HAP-1 (cell line): ENCODE measurements around the gene MRPL19.
A peak's percentile ranks its signal among the peaks of the same experiment; 100 is the strongest.

Source experiments
- DNase-seq, 2 experiments: peaks; one replicate each; pipeline ENCODE4 v3.0.0-alpha.2; 2016 to 2020; ENCODE audit warnings: low spot score in 2 of 2
- H3K27me3 ChIP-seq: fragments of 250-450 bp; sonication (Bioruptor Pico); 2 replicates; pipeline ENCODE4 v1.5.1; 2020; ENCODE audit warnings: low read depth, mild to moderate bottlenecking, moderate library complexity
- H3K36me3 ChIP-seq: fragments of 250-450 bp; sonication (Bioruptor Pico); replicated peaks from 2 replicates; pipeline ENCODE4 v1.5.1; 2020; ENCODE audit warnings: mild to moderate bottlenecking
- H3K4me1 ChIP-seq: fragments of 250-450 bp; sonication (Bioruptor Pico); 2 replicates; pipeline ENCODE4 v1.5.1; 2020; ENCODE audit warnings: mild to moderate bottlenecking
- H3K4me3 ChIP-seq: fragments of 250-450 bp; sonication (Bioruptor Pico); 2 replicates; pipeline ENCODE4 v1.5.1; 2020; ENCODE audit warnings: mild to moderate bottlenecking, moderate library complexity
- H3K9me3 ChIP-seq: fragments of 250-450 bp; sonication (Bioruptor Pico); 2 replicates; pipeline ENCODE4 v1.5.1; 2020; ENCODE audit warnings: mild to moderate bottlenecking, moderate library complexity
- in situ Hi-C: fragments of 300-500 bp; cut with MboI; formaldehyde crosslinking; loops from 3 replicates; pipeline ENCODE4 v1.14.3; 2020; ENCODE audit warnings: low sequenced_read_pairs, inconsistent platforms, mixed read lengths

The MRPL19 gene

DNA sequence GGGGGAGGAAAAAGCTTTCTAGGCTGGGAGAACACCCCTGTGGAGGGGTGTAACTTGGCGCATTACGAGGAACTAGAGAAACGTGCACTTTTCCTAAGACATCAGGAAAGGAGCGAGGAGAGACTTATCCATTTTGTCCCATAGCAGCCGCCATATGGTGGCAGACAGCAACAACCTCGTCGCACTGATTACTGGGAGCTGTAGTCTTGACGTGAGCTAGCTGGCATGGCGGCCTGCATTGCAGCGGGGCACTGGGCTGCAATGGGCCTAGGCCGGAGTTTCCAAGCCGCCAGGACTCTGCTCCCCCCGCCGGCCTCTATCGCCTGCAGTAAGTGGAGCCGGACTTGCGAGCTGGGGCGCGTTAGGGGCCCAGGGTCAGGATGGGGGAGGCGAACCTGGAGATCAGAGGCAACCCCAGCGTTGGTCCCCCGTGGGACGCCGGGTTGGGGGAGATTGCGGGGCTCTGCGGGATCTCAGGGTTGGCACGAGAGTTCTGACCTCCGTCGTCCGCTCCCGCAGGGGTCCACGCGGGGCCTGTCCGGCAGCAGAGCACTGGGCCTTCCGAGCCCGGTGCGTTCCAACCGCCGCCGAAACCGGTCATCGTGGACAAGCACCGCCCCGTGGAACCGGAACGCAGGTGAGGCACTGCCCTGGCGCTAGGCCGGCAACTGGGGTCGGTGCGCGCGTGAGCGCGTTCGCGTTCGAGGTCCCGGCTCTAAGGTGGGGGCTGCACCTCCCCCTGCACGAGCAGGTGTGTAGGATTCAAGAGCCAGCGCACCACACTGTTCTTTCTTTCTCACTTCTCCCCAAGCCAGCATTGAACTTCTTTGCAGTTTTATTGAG is at the start of gene MRPL19:
Gene MRPL19 (plus strand): TSS at position 201 of the 843 bp plus-strand sequence. CDS start 25 bp downstream, at position 226.
- in situ Hi-C loops, result no loop called here
- peaks cover 17% of the 10 kb centered on the region for H3K4me1 ChIP-seq
- H3K27me3 ChIP-seq, result no peaks in the 10 kb centered on the region

DNA sequence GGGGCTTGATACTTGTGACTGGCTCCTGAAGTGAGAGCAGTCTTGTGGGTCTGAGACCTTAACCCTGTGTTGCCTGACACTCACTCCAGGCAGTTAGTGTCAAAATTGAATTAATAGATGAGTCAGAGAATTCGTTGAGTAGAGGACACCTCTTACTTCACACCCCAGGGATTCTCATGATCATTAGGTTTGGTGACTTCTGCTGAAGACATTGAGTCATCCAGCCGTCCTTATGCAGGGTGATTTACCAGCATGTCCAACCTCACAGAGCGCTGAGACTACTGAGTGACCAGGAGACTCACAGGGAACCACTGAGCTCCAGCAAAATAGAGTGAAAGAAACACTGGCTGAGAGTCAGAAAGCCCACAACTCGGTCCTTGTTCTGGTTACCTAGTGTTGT is 49.8 kb upstream of the MRPL19 start:
- H3K4me1 ChIP-seq, result no peaks in the 10 kb centered on the region; the same call in 1 of the 2 replicates
- H3K36me3 ChIP-seq, result no peaks in the 10 kb centered on the region

More for the DNA sequence above, at the start of gene MRPL19:
- H3K4me3 ChIP-seq, result peak within 1 kb of the TSS; percentile 96
- peaks cover 37% of the 10 kb centered on the region for H3K36me3 ChIP-seq
- no peaks in the 10 kb centered on the region for H3K9me3 ChIP-seq
- peak; percentile 87 for DNase-seq

DNA sequence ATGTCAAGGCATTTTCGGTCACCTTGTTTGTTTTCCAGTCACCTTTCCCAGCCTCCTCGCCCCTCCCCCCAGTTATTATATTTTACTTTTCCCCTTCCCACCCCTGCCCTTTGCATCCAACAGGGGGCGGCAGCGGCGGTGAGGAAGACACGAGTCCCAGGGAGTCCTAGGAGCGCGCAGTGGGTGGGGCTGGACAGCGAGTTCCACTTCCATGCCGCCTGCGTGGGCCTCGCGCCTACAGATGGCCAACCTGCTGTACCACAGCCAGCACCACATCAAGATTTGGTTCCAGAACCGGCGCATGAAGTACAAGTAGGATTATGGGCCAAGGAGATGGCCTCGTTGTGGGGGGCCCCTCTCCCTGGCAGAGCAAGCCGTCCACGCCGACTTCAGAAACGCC is 48.6 kb upstream of the MRPL19 start:
- H3K9me3 ChIP-seq, result 0 out of 2 replicates have a peak, but pooled peaks cover 3% of the 10 kb centered on the region
- in situ Hi-C loops, result no loop called here
- no peaks in the 10 kb centered on the region for H3K27me3 ChIP-seq
- no peaks in the 10 kb centered on the region; the same call in 1 of the 2 replicates for H3K4me1 ChIP-seq
- no peaks in the 10 kb centered on the region for H3K36me3 ChIP-seq
- no peak for DNase-seq
- H3K4me3 ChIP-seq, result no peak overlapping the region

More for the DNA sequence above, 49.8 kb upstream of the MRPL19 start:
- DNase-seq, result no peak
- H3K27me3 ChIP-seq, result no peaks in the 10 kb centered on the region
- in situ Hi-C loops, result no loop called here
- H3K4me3 ChIP-seq, result no peak overlapping the region
- H3K9me3 ChIP-seq, result 0 out of 2 replicates have a peak, but pooled peaks cover 3% of the 10 kb centered on the region

DNA sequence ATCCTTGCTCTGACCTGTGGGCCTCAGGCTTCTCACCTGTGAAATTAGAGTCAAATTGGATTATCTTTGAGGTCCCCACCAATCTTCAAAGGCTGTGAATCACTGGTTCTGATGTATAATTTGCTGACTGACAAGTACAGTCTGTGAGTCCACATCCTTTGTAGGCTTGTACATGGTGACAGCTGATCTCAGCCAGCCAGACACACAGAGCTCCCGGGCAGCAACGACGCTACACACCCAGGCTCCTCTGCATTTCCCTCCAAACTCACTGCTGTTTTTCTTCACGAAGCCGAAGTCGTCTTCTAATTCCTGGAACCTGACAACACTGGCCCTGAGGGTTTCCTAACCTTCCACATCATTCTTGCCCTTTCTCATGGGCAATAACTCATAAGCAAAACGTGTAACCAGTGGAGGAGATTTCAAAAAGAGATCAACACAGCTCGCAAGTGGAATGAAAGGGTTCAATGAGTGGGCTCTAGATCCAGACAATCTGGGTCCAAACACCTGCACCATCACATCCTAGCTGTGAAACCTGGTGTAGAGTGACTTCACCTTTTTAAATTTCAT is 47.9 kb upstream of the MRPL19 start:
- no peak overlapping the region for H3K4me3 ChIP-seq
- 0 out of 2 replicates have a peak, but pooled peaks cover 3% of the 10 kb centered on the region for H3K9me3 ChIP-seq
- H3K4me1 ChIP-seq, result no peaks in the 10 kb centered on the region; the same call in 1 of the 2 replicates
- H3K36me3 ChIP-seq, result no peaks in the 10 kb centered on the region
- no peaks in the 10 kb centered on the region for H3K27me3 ChIP-seq
- no peak for DNase-seq
- in situ Hi-C loops, result no loop called here

DNA sequence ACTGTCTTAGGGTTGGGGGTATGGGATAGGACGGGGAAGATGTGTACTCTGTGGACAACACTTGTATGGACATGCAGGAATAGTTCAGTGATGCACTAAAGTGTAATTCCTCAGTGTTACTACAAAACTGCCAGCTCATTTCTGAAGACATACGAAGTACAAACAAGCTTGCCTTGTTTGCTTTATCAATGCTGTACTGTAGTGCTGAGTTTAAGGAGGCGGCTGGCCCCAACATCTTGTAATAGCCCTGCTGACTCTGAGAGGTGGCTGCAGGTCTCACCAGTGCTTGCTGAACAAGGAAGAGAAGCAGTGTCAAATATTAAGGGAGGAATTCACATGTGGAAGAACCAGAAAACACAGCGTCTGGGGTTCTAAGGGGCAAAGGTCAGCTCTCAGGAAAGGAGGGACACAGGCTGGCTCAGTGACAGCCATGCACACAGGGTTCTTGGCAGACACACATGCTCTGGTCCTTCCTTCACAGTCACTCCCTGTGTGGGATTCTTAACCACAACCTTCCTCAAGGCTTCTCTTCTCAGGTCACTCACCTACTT is 46.0 kb upstream of the MRPL19 start:
- H3K9me3 ChIP-seq, result no peaks in the 10 kb centered on the region
- no peaks in the 10 kb centered on the region for H3K27me3 ChIP-seq
- no peak overlapping the region for H3K4me3 ChIP-seq
- in situ Hi-C loops, result loop anchor here (10.0 to 25.0 kb wide), 3 partner anchors 413 to 686 kb away; partner anchors contain the start of gene TACR1
- no peaks in the 10 kb centered on the region for H3K4me1 ChIP-seq
- H3K36me3 ChIP-seq, result no peaks in the 10 kb centered on the region
- DNase-seq, result no peak

DNA sequence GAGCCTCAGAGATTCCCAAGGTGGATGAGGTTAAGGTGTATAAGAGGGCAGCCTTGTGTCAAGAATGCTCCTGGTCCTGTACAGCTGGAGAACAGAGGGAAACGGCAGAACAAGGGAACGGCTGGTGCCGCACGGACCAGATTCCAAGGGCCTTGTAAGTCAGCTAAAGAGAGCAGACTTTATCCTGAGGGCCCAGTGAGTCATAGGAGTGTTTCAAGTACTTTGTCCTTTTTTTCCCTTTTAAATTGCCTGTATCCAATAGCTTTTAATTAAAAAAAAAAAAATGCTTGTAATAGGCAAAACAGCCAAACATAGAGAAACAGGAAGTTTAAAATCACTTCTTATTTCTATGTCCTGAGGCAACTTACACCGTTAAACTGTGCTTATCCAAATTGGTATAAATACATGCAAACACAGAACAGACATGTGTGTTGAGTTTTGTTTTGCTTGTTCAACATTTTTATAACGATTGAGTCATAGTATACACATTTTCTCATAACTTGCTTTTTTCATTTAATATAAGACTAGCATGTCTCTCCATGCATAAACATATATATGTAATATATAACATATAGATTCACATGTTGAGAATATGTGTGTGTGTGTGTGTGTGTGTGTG is 43.8 kb upstream of the MRPL19 start:
- Histone ChIP-seq H3K9me3 (no peaks in the 10 kb centered on the region), H3K27me3 (no peaks in the 10 kb centered on the region), H3K4me3 (no peak overlapping the region), H3K4me1 (no peaks in the 10 kb centered on the region), H3K36me3 (no peaks in the 10 kb centered on the region)
- DNase-seq, result no peak
- in situ Hi-C loops, result loop anchor here (10.0 to 25.0 kb wide), 3 partner anchors 416 to 688 kb away; partner anchors contain the start of gene TACR1

DNA sequence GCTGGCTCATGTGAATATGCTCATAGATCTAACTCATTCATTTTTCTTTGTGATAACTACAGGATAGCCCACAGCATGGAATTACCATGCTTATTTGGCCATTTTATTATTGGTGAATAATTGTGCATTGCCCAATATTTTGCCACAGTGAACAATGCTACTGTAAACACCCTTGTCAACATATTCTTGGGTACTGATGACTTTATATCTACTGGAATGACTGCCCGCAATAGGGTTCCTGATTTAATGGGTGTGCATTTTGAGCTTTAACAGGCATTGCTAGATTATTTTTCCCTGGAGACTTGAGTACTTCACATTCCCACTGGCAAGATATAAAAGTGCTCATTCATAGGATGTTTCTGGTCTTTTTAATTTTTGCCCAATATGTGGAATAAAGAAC is 43.1 kb upstream of the MRPL19 start:
- Histone ChIP-seq H3K9me3 (no peaks in the 10 kb centered on the region), H3K27me3 (no peaks in the 10 kb centered on the region), H3K4me1 (peaks cover 1% of the 10 kb centered on the region; the same call in 1 of the 2 replicates), H3K4me3 (no peak overlapping the region), H3K36me3 (no peaks in the 10 kb centered on the region)
- DNase-seq, result no peak
- in situ Hi-C loops, result loop anchor here (10.0 to 25.0 kb wide), 3 partner anchors 416 to 689 kb away; partner anchors contain the start of gene TACR1

DNA sequence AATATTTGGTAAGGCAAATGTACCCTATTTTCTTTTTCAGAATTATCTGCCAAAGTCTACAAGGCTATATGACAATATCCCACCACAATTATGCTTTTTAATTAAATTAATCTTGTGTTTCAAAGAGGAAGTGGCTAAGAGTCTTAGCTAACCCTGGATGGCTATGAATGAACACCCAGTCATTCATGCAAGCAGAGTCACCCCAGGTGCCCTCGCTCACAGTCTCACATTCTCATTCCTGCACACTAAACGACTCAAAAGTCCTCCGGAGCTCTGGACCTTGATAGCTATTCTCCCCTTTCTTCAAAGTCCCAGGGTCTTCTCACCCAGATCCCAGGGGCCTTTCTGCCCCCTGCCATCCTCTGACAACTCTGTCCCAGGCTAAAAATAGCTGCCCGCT is 42.1 kb upstream of the MRPL19 start:
- H3K9me3 ChIP-seq, result no peaks in the 10 kb centered on the region
- DNase-seq, result no peak
- no peaks in the 10 kb centered on the region for H3K36me3 ChIP-seq
- H3K4me1 ChIP-seq, result peaks cover 6% of the 10 kb centered on the region; the same call in 1 of the 2 replicates
- in situ Hi-C loops, result loop anchor here (10.0 to 25.0 kb wide), 3 partner anchors 417 to 690 kb away; partner anchors contain the start of gene TACR1
- no peak overlapping the region for H3K4me3 ChIP-seq
- no peaks in the 10 kb centered on the region for H3K27me3 ChIP-seq

DNA sequence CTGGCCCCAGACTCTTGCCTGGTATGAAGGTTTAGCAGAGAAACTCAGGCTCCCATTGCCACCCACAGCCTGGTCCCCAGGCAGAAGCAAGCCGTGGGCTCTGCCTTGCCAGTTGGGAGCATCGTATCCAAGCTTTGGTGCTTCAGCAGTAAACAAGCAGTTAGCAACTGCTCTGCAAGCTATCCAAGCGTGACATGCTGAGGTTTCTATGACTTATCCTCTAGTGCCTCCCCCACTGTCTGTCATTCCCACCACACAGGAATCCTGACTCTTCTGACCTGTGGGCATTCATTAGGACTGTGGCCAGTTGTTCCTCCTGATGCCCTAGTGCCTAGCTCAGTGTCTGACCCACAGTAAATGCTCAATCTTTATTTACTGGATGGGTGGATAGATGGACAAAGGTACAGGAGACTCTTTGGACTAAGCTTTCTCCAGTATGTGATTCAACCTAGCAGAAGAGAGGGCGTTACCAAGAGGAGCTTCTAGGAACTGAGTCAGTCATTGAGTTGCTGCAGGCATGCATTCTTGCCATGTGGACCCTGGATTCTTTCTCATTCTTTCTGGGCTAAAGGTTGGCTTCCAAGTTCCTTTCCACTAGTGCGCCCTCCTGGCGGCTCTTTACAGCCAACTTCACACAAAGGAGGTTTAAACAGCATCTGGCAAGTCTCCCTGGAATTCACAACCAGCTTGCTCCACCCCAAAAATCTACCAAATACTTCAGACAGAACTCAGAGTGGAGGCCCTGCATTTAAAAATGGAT is 40.6 kb upstream of the MRPL19 start:
- Histone ChIP-seq H3K4me3 (no peak overlapping the region), H3K4me1 (peaks cover 6% of the 10 kb centered on the region; the same call in 1 of the 2 replicates), H3K27me3 (no peaks in the 10 kb centered on the region), H3K9me3 (no peaks in the 10 kb centered on the region), H3K36me3 (no peaks in the 10 kb centered on the region)
- in situ Hi-C loops, result loop anchor here (5.0 to 25.0 kb wide), 4 partner anchors 139 to 691 kb away; partner anchors contain the start of gene TACR1
- DNase-seq, result no peak

DNA sequence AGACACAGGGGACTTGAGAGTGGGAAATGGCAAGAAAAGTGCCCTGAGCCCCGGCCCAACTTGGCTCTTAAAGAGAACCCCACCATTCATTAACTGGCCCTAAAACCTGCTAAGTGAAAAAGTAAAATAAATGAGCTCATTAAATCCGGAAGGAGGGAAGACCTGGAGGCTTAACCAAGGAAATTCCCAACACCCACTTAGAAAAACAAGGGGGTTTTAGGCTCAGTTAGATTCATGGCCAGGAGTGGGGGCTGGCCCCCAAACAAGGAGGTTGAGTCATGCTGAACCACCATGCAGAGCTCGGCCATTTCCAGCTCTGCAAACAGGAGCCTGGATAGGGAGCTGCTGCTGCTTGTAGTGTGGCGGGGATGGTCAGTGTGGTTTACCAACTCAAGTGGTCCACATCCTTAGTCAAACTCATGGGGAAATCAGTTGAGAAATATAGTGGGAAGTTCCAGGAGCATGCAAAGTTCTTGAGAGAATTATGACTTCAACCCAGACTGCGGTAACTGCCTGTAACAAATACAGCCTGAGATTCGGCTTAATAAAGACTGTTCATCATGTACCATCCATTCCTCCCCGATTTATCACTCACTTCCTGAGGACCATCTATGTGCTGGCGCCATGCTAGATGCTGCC is 39.7 kb upstream of the MRPL19 start:
- DNase-seq, result no peak
- no peaks in the 10 kb centered on the region for H3K36me3 ChIP-seq
- H3K4me3 ChIP-seq, result no peak overlapping the region
- no peaks in the 10 kb centered on the region for H3K27me3 ChIP-seq
- peaks cover 6% of the 10 kb centered on the region; the same call in 1 of the 2 replicates for H3K4me1 ChIP-seq
- in situ Hi-C loops, result loop anchor here (5.0 to 25.0 kb wide), 4 partner anchors 140 to 692 kb away; partner anchors contain the start of gene TACR1
- H3K9me3 ChIP-seq, result no peaks in the 10 kb centered on the region

DNA sequence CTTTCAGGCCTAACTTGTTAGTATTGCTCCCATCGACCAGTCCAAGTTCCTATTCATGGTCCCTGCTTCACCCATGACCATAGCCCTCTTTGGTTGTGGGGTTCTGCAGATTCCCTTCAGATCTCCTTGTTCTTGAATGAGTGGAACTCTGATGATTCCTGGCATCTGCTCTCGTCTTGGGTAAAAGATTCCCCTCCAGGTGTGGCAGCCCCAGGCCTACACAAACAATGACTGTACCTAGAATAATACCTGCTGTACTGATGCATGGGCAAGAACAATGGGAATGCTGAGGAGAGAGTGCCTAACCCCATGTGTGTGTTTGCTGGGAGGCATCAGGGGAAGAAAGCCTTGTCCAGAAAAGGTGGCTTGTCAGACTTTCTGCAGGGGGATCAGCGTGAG is 39.2 kb upstream of the MRPL19 start:
- no peak for DNase-seq
- H3K4me1 ChIP-seq, result peaks cover 6% of the 10 kb centered on the region; the same call in 1 of the 2 replicates
- H3K9me3 ChIP-seq, result no peaks in the 10 kb centered on the region
- H3K4me3 ChIP-seq, result no peak overlapping the region
- in situ Hi-C loops, result loop anchor here (5.0 to 25.0 kb wide), 4 partner anchors 140 to 693 kb away; partner anchors contain the start of gene TACR1
- H3K27me3 ChIP-seq, result no peaks in the 10 kb centered on the region
- H3K36me3 ChIP-seq, result no peaks in the 10 kb centered on the region

DNA sequence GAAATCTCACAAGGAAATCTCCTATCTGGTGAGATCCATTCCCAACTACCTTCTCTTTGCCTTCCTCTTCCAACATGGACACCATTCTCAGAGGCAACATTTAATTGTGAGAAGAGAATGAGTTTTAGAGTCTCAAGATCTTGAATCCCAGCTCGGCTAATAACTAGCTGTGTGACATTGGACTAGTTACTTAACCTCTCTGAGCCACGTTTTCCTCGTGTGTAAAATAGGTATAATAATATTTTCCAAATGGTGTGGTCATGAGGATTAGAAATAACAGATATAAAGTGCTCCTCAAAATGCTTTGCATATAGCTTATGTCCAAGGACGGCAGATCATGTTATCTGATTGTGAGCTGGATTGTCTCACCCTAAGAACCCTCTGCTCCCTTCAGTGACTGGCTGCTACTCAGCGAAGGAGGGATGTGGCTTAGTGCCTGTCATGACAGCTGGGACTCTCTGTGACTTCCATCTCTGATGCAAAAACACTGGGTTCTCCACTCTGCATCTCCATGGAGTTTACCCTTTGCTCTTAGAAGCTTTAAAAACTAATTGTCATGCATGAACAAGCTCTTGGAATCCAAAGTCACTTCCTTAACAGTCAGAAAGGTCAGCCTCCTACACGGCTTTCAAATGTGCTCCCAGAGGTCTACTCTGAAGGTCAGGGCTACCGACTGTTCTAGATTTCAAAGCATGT is 38.4 kb upstream of the MRPL19 start:
- in situ Hi-C loops, result loop anchor here (5.0 to 25.0 kb wide), 4 partner anchors 141 to 693 kb away; partner anchors contain the start of gene TACR1
- Histone ChIP-seq H3K27me3 (no peaks in the 10 kb centered on the region), H3K4me1 (peaks cover 6% of the 10 kb centered on the region; the same call in 1 of the 2 replicates), H3K4me3 (no peak overlapping the region), H3K9me3 (no peaks in the 10 kb centered on the region), H3K36me3 (no peaks in the 10 kb centered on the region)
- DNase-seq, result peak in 1 of 2 experiments; percentile 25
